Ishikawa (cell line): ENCODE results near the gene CISD3.

Source experiments
- CEBPB ChIP-seq: IDR thresholded peaks from 2 replicates; pipeline ENCODE4 v1.6.1; 2012
- CREB1 ChIP-seq: IDR thresholded peaks from 2 replicates; pipeline ENCODE4 v1.6.1; 2012; ENCODE audit warnings: low read depth
- EGR1 ChIP-seq: IDR thresholded peaks from 2 replicates; pipeline ENCODE4 v1.6.1; 2012
- EP300 ChIP-seq: IDR thresholded peaks from 2 replicates; pipeline ENCODE4 v1.6.1; 2012; ENCODE audit warnings: borderline replicate concordance
- FOXM1 ChIP-seq: IDR thresholded peaks from 2 replicates; pipeline ENCODE4 v1.6.1; 2012; ENCODE audit warnings: low read depth, borderline replicate concordance
- MAX ChIP-seq: IDR thresholded peaks from 2 replicates; pipeline ENCODE4 v1.6.1; 2012
- NFIC ChIP-seq: IDR thresholded peaks from 2 replicates; pipeline ENCODE4 v1.6.1; 2012
- RAD21 ChIP-seq: IDR thresholded peaks from 2 replicates; pipeline ENCODE4 v1.6.1; 2012; ENCODE audit warnings: low read depth
- REST ChIP-seq: IDR thresholded peaks from 2 replicates; pipeline ENCODE4 v1.6.1; 2012; ENCODE audit warnings: low read depth, mild to moderate bottlenecking
- TEAD4 ChIP-seq: IDR thresholded peaks from 2 replicates; pipeline ENCODE4 v1.6.1; 2012
- USF1 ChIP-seq: IDR thresholded peaks from 2 replicates; pipeline ENCODE4 v1.6.1; 2012
- YY1 ChIP-seq: IDR thresholded peaks from 2 replicates; pipeline ENCODE4 v1.6.1; 2012; ENCODE audit warnings: low read depth
- ZBTB7A ChIP-seq: IDR thresholded peaks from 2 replicates; pipeline ENCODE4 v1.6.1; 2012; ENCODE audit warnings: low read depth

DNA sequence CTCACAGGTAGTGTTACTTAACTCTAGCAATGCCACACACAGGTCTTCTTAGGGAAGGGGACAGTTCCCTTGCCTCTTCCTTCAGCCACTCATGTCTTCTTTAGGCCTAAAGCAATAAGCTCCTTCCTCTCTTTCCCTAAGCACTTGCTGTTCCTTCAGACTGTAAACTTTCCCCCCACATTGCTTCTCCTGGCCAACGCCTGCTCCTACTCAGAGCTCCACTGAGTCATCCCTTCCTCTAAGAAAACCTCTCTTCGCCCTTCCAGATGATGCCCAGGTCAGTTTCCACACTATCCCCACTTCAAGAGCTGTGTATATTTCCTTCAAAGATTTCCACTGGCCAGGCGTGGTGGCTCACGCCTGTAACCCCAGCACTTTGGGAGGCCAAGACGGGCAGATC, 42.9 kb upstream of the CISD3 start:
- TF ChIP-seq EP300 (no peak), FOXM1 (no peak), MAX (no peak), CREB1 (no peak), TEAD4 (no peak), YY1 (no peak), RAD21 (no peak), ZBTB7A (no peak), USF1 (no peak), REST (no peak), EGR1 (no peak), CEBPB (no peak), NFIC (no peak)
